Esophagus squamous epithelium (tissue), 4 donors: ENCODE results near the gene PITPNM3.

Experiments
- CTCF ChIP-seq, 6 experiments: fragments of 450-650 bp in 4 of 6; fragments of 200-600 bp in 2 of 6; sonication (generic) in 2 of 6; IDR thresholded peaks; one replicate each; pipeline ENCODE4 v1.5.1; 2016 to 2019; ENCODE audit warnings: antibody characterized with exemption in 6 of 6, mild to moderate bottlenecking in 4 of 6, moderate library complexity in 4 of 6
- POLR2A ChIP-seq, 4 donors: fragments of 450-650 bp; IDR thresholded peaks; one replicate each; pipeline ENCODE4 v1.6.1; 2017; ENCODE audit warnings: antibody characterized with exemption in 4 of 4, mild to moderate bottlenecking in 4 of 4, moderate library complexity in 3 of 4

GRCh38 chr17:6512552-6512951 lies 43.8 kb downstream of the PITPNM3 start:
- TF ChIP-seq CTCF (IDR thresholded peaks at IDR 0.05) (no peak), POLR2A (IDR thresholded peaks at IDR 0.05) (no peak)
